ENCODE data around the gene MSL2. TPM values are rescaled to one million over a fixed set of nuclear protein-coding genes. Genes with fewer than 3 reads are reported as not detected.
"Not testable (repeated sequence)": the region's sequence is repeated elsewhere in the genome, so short reads cannot be mapped to it uniquely, and the experiment has no call there.

MSL2 gene
- total RNA-seq, 1 experiment from 2014 or later, result 37.8 TPM

DNA sequence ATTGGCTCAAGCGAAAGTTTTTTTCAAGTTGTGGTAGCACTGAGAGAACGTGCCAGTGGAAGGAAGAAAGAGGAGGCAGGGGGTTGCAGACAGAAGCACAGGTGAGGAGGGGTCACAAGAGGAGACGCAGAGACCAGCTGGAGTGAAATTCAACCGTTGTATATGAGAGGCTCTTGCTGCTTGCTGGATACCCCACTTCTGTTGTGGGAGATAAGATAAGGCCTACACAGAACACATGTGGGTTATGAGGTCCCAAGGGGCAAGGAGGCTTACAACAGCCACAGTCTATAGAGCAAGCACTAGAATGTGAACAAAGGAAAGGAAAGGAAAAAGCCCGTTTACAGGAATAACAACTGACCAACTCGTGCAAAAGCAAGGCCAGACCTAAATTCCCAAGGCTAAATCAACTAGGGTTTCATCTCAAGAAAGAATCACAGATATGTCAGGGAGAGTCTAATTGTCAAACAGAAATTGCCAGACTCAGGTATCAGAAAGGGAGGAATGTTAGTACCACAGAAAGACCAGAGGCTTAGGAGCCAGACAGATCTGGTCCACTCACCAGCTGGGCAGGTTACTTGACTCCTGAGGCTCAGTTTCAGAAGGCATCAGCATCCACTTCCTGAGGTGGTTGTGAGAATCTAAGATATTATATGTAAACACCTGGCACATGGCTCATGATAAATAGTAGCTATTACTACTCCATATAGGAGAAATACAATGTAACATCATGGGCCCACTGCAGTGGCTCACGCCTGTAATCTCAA lies 60.9 kb downstream of the MSL2 start (continued):
- TF ChIP-seq FOXK1 (CRISPR knock-in tag; IDR thresholded peaks at IDR 0.05), result no peak
- TF ChIP-seq KAT7 (CRISPR knock-in tag; IDR thresholded peaks at IDR 0.05; ENCODE audit: borderline replicate concordance), result no peak
- TF ChIP-seq, protein P1, sequence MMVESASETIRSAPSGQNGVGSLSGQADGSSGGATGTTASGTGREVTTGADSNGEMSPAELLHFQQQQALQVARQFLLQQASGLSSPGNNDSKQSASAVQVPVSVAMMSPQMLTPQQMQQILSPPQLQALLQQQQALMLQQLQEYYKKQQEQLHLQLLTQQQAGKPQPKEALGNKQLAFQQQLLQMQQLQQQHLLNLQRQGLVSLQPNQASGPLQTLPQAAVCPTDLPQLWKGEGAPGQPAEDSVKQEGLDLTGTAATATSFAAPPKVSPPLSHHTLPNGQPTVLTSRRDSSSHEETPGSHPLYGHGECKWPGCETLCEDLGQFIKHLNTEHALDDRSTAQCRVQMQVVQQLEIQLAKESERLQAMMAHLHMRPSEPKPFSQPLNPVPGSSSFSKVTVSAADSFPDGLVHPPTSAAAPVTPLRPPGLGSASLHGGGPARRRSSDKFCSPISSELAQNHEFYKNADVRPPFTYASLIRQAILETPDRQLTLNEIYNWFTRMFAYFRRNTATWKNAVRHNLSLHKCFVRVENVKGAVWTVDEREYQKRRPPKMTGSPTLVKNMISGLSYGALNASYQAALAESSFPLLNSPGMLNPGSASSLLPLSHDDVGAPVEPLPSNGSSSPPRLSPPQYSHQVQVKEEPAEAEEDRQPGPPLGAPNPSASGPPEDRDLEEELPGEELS (CRISPR knock-in tag; IDR thresholded peaks at IDR 0.05), result no peak

DNA sequence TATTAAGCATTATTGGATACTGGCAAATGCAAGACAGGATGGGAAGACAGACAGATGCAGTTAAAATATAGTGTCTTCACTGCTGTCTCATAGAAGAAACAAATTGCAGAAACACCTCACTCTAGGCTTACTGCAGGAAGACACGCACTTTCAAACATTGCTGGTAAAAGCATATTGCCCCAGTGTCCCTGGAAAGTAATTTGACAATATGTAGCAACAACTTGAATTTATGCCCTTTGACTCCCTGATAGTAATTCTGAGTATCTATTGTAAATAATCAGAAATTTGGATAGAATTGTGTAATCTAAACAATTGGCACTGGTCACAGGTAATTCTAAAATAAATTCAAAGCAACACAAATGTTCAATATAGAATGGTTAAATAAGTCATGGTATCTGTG lies 62.0 kb downstream of the MSL2 start:
- Mint-ChIP-seq H3K27ac (no peak overlapping the region), H3K27me3 (ENCODE audit: low read depth) (peaks cover under 1% of the 10 kb centered on the region; the same call in 1 of the 2 replicates), H3K4me1 (no peaks in the 10 kb centered on the region), H3K36me3 (no peaks in the 10 kb centered on the region), H3K9me3 (peaks cover 4% of the 10 kb centered on the region; the same call in 1 of the 2 replicates), H3K4me3 (no peak overlapping the region)
- DNase-seq (ENCODE audit: low spot score) (no peak), ATAC-seq (no peak)
- TF ChIP-seq ZNF396 (CRISPR knock-in tag; IDR thresholded peaks at IDR 0.05; ENCODE audit: borderline replicate concordance), result no peak
- no peak for TF ChIP-seq IRF2 (CRISPR knock-in tag; IDR thresholded peaks at IDR 0.05; ENCODE audit: borderline replicate concordance, low read depth)
- TF ChIP-seq, protein P1 (CRISPR knock-in tag; IDR thresholded peaks at IDR 0.05), result no peak
- TF ChIP-seq, protein P2, sequence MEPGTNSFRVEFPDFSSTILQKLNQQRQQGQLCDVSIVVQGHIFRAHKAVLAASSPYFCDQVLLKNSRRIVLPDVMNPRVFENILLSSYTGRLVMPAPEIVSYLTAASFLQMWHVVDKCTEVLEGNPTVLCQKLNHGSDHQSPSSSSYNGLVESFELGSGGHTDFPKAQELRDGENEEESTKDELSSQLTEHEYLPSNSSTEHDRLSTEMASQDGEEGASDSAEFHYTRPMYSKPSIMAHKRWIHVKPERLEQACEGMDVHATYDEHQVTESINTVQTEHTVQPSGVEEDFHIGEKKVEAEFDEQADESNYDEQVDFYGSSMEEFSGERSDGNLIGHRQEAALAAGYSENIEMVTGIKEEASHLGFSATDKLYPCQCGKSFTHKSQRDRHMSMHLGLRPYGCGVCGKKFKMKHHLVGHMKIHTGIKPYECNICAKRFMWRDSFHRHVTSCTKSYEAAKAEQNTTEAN (CRISPR knock-in tag; IDR thresholded peaks at IDR 0.05), result no peak
- TF ChIP-seq NR2C2 (CRISPR knock-in tag; IDR thresholded peaks at IDR 0.05), result no peak
- TF ChIP-seq, protein P3, sequence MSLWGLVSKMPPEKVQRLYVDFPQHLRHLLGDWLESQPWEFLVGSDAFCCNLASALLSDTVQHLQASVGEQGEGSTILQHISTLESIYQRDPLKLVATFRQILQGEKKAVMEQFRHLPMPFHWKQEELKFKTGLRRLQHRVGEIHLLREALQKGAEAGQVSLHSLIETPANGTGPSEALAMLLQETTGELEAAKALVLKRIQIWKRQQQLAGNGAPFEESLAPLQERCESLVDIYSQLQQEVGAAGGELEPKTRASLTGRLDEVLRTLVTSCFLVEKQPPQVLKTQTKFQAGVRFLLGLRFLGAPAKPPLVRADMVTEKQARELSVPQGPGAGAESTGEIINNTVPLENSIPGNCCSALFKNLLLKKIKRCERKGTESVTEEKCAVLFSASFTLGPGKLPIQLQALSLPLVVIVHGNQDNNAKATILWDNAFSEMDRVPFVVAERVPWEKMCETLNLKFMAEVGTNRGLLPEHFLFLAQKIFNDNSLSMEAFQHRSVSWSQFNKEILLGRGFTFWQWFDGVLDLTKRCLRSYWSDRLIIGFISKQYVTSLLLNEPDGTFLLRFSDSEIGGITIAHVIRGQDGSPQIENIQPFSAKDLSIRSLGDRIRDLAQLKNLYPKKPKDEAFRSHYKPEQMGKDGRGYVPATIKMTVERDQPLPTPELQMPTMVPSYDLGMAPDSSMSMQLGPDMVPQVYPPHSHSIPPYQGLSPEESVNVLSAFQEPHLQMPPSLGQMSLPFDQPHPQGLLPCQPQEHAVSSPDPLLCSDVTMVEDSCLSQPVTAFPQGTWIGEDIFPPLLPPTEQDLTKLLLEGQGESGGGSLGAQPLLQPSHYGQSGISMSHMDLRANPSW (CRISPR knock-in tag; conservative IDR thresholded peaks at IDR 0.05; ENCODE audit: low read depth), result no peak
- TF ChIP-seq, protein P4, sequence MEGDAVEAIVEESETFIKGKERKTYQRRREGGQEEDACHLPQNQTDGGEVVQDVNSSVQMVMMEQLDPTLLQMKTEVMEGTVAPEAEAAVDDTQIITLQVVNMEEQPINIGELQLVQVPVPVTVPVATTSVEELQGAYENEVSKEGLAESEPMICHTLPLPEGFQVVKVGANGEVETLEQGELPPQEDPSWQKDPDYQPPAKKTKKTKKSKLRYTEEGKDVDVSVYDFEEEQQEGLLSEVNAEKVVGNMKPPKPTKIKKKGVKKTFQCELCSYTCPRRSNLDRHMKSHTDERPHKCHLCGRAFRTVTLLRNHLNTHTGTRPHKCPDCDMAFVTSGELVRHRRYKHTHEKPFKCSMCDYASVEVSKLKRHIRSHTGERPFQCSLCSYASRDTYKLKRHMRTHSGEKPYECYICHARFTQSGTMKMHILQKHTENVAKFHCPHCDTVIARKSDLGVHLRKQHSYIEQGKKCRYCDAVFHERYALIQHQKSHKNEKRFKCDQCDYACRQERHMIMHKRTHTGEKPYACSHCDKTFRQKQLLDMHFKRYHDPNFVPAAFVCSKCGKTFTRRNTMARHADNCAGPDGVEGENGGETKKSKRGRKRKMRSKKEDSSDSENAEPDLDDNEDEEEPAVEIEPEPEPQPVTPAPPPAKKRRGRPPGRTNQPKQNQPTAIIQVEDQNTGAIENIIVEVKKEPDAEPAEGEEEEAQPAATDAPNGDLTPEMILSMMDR (IDR thresholded peaks at IDR 0.05), result no peak
- TF ChIP-seq, protein P5, sequence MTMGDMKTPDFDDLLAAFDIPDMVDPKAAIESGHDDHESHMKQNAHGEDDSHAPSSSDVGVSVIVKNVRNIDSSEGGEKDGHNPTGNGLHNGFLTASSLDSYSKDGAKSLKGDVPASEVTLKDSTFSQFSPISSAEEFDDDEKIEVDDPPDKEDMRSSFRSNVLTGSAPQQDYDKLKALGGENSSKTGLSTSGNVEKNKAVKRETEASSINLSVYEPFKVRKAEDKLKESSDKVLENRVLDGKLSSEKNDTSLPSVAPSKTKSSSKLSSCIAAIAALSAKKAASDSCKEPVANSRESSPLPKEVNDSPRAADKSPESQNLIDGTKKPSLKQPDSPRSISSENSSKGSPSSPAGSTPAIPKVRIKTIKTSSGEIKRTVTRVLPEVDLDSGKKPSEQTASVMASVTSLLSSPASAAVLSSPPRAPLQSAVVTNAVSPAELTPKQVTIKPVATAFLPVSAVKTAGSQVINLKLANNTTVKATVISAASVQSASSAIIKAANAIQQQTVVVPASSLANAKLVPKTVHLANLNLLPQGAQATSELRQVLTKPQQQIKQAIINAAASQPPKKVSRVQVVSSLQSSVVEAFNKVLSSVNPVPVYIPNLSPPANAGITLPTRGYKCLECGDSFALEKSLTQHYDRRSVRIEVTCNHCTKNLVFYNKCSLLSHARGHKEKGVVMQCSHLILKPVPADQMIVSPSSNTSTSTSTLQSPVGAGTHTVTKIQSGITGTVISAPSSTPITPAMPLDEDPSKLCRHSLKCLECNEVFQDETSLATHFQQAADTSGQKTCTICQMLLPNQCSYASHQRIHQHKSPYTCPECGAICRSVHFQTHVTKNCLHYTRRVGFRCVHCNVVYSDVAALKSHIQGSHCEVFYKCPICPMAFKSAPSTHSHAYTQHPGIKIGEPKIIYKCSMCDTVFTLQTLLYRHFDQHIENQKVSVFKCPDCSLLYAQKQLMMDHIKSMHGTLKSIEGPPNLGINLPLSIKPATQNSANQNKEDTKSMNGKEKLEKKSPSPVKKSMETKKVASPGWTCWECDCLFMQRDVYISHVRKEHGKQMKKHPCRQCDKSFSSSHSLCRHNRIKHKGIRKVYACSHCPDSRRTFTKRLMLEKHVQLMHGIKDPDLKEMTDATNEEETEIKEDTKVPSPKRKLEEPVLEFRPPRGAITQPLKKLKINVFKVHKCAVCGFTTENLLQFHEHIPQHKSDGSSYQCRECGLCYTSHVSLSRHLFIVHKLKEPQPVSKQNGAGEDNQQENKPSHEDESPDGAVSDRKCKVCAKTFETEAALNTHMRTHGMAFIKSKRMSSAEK (CRISPR knock-in tag; IDR thresholded peaks at IDR 0.05; ENCODE audit: borderline replicate concordance), result no peak
- no peak for TF ChIP-seq ZNF232 (CRISPR knock-in tag; IDR thresholded peaks at IDR 0.05)
- CTCF ChIA-PET, result no interaction called here
- POLR2A ChIA-PET, result interaction anchor here (0.6 kb wide), 1 partner anchor 206 kb away, joined by 3 read pairs; no protein-coding TSS in a partner anchor

DNA sequence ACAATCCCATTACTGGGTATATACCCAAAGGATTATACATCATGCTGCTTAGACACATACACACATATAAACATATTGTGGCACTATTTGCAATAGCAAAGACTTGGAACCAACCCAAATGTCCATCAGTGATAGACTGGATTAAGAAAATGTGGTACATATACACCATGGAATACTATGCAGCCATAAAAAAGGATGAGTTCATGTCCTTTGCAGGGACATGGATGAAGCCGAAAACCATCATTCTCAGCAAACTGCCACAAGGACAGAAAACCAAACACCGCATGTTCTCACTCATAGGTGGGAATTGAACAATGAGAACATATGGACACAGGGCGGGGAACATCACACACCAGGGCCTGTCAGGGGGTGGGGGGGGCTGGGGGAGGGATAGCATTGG lies 64.5 kb downstream of the MSL2 start:
- H3K27ac Mint-ChIP-seq; H3K4me1 Mint-ChIP-seq; POLR2A ChIA-PET; H3K27me3 Mint-ChIP-seq (ENCODE audit: low read depth); DNase-seq (ENCODE audit: low spot score); H3K4me3 Mint-ChIP-seq; CTCF ChIA-PET; ATAC-seq: not testable (repeated sequence)
- Mint-ChIP-seq H3K9me3 (peaks cover 22% of the 10 kb centered on the region), H3K36me3 (peaks cover 16% of the 10 kb centered on the region)

All from WTC11 (cell line).